HepG2 (cell line): Measurements from ENCODE around the gene CTRB2. TPM values are rescaled to one million over a fixed set of nuclear protein-coding genes. Genes with fewer than 3 reads are reported as not detected.

Source experiments
- BORCS8-MEF2B ChIP-seq: sonication (generic); formaldehyde crosslinking; IDR thresholded peaks from 2 replicates; pipeline ENCODE4 v1.8.0; 2022; ENCODE audit warnings: mild to moderate bottlenecking, missing genetic modification reagents
- E2F5 ChIP-seq: sonication (generic); formaldehyde crosslinking; conservative IDR thresholded peaks from 2 replicates; pipeline ENCODE4 v1.4.0; 2020; ENCODE audit warnings: missing genetic modification reagents
- GPBP1L1 ChIP-seq: sonication (generic); formaldehyde crosslinking; IDR thresholded peaks from 2 replicates; pipeline ENCODE4 v1.5.0; 2020; ENCODE audit warnings: mild to moderate bottlenecking, missing genetic modification reagents
- PAF1 ChIP-seq: IDR thresholded peaks from 2 replicates; pipeline ENCODE4 v1.6.1; 2016; ENCODE audit warnings: missing genetic modification reagents, missing compliant biosample characterization
- PHF21A ChIP-seq: sonication (generic); formaldehyde crosslinking; IDR thresholded peaks from 2 replicates; pipeline ENCODE4 v1.5.0; 2020; ENCODE audit warnings: mild to moderate bottlenecking, missing genetic modification reagents
- RFX3 ChIP-seq: IDR thresholded peaks from 2 replicates; pipeline ENCODE4 v1.6.1; 2016; ENCODE audit warnings: missing biosample characterization, missing genetic modification reagents
- UBTF ChIP-seq: sonication (generic); formaldehyde crosslinking; IDR thresholded peaks from 2 replicates; pipeline ENCODE4 v1.4.0; 2020; ENCODE audit warnings: mild to moderate bottlenecking, missing genetic modification reagents
- ZBED4 ChIP-seq: sonication (generic); formaldehyde crosslinking; IDR thresholded peaks from 2 replicates; pipeline ENCODE4 v1.4.0; 2020; ENCODE audit warnings: missing genetic modification reagents, borderline replicate concordance
- ZBTB3 ChIP-seq: sonication (generic); formaldehyde crosslinking; IDR thresholded peaks from 2 replicates; pipeline ENCODE4 v1.4.0; 2020; ENCODE audit warnings: low read depth, mild to moderate bottlenecking, moderate library complexity, missing genetic modification reagents, borderline replicate concordance
- ZKSCAN1 ChIP-seq: fragments of 150-350 bp; IDR thresholded peaks from 2 replicates; pipeline ENCODE4 v1.6.1; 2014; ENCODE audit warnings: low read length
- ZNF225 ChIP-seq: sonication (generic); formaldehyde crosslinking; IDR thresholded peaks from 2 replicates; pipeline ENCODE4 v1.4.0; 2020; ENCODE audit warnings: mild to moderate bottlenecking, missing genetic modification reagents
- ZNF598 ChIP-seq: sonication (generic); formaldehyde crosslinking; IDR thresholded peaks from 2 replicates; pipeline ENCODE4 v1.5.1; 2020; ENCODE audit warnings: mild to moderate bottlenecking, missing genetic modification reagents, borderline replicate concordance
- polyA plus RNA-seq, 8 experiments: library from polyadenylated mRNA; depleted of rRNA in 3 of 8; stranded (reverse) in 7 of 8; unstranded in 1 of 8; fragments of >200 nt; fragmentation: Illumina TruSeq in 4 of 8; extraction: Trizol in 4 of 8; gene quantifications; 2 replicates each; pipeline versions ENCODE4 v1.2.1 to v1.2.3, GENCODE V29; 2011 to 2016; ENCODE audit warnings: low read depth in 4 of 8, missing spikeins in 1 of 8, mixed read lengths in 1 of 8; ENCODE audit not compliant: insufficient read depth in 1 of 8
- total RNA-seq, 5 experiments: library from RNA; depleted of rRNA; stranded (reverse); fragments of >200 nt; fragmentation: Illumina TruSeq; extraction: Trizol; gene quantifications; 2 replicates each; pipeline ENCODE4 v1.2.3, GENCODE V29; 2016; ENCODE audit warnings: low read depth in 1 of 5
- TF ChIP-seq, protein P1 (sequence below): sonication (generic); formaldehyde crosslinking; IDR thresholded peaks from 2 replicates; pipeline ENCODE4 v1.8.1; 2022; ENCODE audit warnings: low read depth, mild to moderate bottlenecking, missing genetic modification reagents
- TF ChIP-seq, protein P2 (sequence below): sonication (generic); formaldehyde crosslinking; IDR thresholded peaks from 2 replicates; pipeline ENCODE4 v1.9.0; 2022; ENCODE audit warnings: missing genetic modification reagents, mild to moderate bottlenecking, borderline replicate concordance

Gene CTRB2
- total and polyA plus RNA-seq, 2 of the 13 experiments (the other 11 are each of a cell fraction or from before 2014, with no cell fraction given) = 0.13 TPM; not detected in 1

DNA sequence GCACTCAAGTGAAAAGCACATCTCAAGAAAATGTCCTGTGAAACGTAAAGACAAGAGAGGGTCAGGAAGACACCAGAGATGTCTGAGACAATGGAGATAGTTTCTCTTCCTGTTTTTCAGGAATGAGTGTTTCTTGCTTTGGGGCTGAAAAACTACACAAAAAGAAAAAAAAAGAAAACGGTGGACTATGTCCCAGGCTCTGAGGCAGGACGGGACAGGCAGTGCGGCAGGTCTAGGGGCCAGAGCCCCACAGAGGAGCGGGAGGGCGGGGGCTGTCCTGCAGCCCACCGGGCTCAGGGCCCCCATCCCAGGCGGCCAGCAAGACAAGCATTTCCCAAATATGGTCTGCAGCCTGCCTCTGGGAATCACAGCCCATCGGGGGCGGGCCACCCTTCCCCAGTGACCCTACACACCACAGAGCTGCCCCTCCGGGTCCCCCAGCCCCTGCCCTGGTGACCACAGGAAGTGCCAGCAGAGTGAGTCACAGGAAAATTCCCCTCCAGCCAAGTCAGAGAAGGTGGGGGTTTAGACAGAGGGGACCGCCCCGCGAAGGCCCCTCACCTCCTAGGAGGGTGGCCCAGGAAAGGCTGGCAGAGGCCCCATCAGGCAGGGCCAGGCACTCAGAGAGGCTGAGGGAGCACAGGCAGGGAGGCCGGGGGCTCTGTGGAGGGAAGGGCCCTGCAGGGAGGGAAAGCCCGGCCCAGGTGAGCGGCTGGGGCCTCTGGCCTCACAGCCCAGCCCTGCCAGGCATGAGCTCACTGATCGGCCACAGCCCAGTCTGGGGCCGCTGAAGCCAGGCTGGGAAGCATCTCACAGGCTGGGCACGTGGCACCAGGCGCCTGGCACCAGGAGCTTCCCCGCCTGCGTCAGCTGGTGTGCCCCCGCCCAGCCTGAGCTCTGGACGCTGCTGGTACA is 38.1 kb upstream of the CTRB2 start (continued):
- TF ChIP-seq, protein P1, sequence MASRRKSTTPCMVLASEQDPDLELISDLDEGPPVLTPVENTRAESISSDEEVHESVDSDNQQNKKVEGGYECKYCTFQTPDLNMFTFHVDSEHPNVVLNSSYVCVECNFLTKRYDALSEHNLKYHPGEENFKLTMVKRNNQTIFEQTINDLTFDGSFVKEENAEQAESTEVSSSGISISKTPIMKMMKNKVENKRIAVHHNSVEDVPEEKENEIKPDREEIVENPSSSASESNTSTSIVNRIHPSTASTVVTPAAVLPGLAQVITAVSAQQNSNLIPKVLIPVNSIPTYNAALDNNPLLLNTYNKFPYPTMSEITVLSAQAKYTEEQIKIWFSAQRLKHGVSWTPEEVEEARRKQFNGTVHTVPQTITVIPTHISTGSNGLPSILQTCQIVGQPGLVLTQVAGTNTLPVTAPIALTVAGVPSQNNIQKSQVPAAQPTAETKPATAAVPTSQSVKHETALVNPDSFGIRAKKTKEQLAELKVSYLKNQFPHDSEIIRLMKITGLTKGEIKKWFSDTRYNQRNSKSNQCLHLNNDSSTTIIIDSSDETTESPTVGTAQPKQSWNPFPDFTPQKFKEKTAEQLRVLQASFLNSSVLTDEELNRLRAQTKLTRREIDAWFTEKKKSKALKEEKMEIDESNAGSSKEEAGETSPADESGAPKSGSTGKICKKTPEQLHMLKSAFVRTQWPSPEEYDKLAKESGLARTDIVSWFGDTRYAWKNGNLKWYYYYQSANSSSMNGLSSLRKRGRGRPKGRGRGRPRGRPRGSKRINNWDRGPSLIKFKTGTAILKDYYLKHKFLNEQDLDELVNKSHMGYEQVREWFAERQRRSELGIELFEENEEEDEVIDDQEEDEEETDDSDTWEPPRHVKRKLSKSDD (CRISPR knock-in tag) = no peak
- TF ChIP-seq ZKSCAN1 (no peak), PHF21A (CRISPR knock-in tag) (peak; percentile 100), ZBED4 (peak; percentile 93), E2F5 (CRISPR knock-in tag) (no peak), ZNF225 (CRISPR knock-in tag) (no peak; the same call in 1 of the 2 replicates), PAF1 (CRISPR knock-in tag) (no peak), BORCS8-MEF2B (CRISPR knock-in tag) (no peak; the same call in 1 of the 2 replicates), ZNF598 (peak; percentile 76; the same call in 1 of the 2 replicates), ZBTB3 (CRISPR knock-in tag) (peak; percentile 89; the same call in 1 of the 2 replicates), GPBP1L1 (no peak), RFX3 (CRISPR knock-in tag) (no peak; the same call in 1 of the 2 replicates), UBTF (CRISPR knock-in tag) (peak; percentile 99)
- TF ChIP-seq, protein P2, sequence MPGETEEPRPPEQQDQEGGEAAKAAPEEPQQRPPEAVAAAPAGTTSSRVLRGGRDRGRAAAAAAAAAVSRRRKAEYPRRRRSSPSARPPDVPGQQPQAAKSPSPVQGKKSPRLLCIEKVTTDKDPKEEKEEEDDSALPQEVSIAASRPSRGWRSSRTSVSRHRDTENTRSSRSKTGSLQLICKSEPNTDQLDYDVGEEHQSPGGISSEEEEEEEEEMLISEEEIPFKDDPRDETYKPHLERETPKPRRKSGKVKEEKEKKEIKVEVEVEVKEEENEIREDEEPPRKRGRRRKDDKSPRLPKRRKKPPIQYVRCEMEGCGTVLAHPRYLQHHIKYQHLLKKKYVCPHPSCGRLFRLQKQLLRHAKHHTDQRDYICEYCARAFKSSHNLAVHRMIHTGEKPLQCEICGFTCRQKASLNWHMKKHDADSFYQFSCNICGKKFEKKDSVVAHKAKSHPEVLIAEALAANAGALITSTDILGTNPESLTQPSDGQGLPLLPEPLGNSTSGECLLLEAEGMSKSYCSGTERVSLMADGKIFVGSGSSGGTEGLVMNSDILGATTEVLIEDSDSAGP (CRISPR knock-in tag) = peak; percentile 82; the same call in 1 of the 2 replicates
